ENCODE results near the gene DMBX1. TPM values are rescaled to one million over a fixed set of nuclear protein-coding genes. Genes with fewer than 3 reads are reported as not detected.

The DMBX1 gene
- total and polyA plus RNA-seq, 9 of the 15 experiments (the other 6 are each of a cell fraction or from before 2014, with no cell fraction given), result 0.25 to 4.3 (median 1.0) TPM

DNA sequence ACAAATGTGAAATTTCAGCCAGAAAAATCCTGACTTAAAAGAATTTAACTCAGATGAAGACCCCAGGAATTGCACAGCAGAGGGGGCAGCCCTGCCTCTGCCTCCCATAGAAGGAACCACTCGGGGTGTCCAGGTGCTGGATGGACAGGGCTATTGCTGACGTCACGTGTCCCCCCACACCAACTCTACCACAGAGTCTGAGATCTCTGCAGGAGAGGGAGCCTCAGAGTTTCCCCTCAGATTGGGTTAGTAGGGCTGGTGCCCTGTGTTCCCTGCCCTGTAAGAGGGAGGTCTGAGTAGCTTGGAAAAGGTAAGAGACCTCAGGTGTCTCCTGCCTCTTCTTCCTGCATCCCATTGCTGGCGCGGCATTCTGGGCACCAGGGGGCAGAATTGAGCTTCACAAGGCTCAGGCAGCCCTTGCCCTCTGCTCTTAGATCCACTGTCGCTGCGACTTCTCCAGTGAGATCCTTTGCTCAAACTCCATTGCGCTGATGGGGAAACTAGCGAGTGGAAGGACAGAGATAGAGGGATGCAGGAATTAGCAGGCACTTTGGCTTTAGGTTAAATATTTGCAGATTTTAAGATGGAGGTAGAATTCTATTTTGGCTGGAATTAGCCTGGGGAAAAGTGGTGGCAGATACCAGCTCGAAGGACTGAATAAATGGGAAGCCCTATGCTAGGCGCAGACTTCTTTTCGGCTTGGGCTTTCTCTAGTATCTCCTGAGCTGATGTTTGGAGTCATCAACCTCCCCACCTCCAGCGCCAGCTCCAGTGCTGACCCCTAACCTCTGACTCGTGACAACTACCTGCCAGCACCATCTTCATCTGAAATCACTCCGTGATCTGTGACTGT, 42.8 kb upstream of the DMBX1 start (continued):
- no peak; the same call in none of the 2 replicates for TF ChIP-seq CREM (IDR thresholded peaks at IDR 0.05; ENCODE audit: low read depth)
- 0 out of 2 replicates have a peak, but pooled peaks have one; percentile 30 for TF ChIP-seq MYNN (IDR thresholded peaks at IDR 0.05)
- no peak for TF ChIP-seq MYNN (CRISPR knock-in tag; IDR thresholded peaks at IDR 0.05)
- no peak for TF ChIP-seq ZNF324 (CRISPR knock-in tag; IDR thresholded peaks at IDR 0.05)
- TF ChIP-seq, protein P1, sequence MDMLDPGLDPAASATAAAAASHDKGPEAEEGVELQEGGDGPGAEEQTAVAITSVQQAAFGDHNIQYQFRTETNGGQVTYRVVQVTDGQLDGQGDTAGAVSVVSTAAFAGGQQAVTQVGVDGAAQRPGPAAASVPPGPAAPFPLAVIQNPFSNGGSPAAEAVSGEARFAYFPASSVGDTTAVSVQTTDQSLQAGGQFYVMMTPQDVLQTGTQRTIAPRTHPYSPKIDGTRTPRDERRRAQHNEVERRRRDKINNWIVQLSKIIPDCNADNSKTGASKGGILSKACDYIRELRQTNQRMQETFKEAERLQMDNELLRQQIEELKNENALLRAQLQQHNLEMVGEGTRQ (CRISPR knock-in tag; IDR thresholded peaks at IDR 0.05), result peak; percentile 7; the same call in 1 of the 2 replicates
- no peak for TF ChIP-seq ZNF197 (CRISPR knock-in tag; IDR thresholded peaks at IDR 0.05; ENCODE audit: low read depth)
- no peak for TF ChIP-seq ZNF436 (CRISPR knock-in tag; IDR thresholded peaks at IDR 0.05)
- TF ChIP-seq, protein P2, sequence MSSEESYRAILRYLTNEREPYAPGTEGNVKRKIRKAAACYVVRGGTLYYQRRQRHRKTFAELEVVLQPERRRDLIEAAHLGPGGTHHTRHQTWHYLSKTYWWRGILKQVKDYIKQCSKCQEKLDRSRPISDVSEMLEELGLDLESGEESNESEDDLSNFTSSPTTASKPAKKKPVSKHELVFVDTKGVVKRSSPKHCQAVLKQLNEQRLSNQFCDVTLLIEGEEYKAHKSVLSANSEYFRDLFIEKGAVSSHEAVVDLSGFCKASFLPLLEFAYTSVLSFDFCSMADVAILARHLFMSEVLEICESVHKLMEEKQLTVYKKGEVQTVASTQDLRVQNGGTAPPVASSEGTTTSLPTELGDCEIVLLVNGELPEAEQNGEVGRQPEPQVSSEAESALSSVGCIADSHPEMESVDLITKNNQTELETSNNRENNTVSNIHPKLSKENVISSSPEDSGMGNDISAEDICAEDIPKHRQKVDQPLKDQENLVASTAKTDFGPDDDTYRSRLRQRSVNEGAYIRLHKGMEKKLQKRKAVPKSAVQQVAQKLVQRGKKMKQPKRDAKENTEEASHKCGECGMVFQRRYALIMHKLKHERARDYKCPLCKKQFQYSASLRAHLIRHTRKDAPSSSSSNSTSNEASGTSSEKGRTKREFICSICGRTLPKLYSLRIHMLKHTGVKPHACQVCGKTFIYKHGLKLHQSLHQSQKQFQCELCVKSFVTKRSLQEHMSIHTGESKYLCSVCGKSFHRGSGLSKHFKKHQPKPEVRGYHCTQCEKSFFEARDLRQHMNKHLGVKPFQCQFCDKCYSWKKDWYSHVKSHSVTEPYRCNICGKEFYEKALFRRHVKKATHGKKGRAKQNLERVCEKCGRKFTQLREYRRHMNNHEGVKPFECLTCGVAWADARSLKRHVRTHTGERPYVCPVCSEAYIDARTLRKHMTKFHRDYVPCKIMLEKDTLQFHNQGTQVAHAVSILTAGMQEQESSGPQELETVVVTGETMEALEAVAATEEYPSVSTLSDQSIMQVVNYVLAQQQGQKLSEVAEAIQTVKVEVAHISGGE (CRISPR knock-in tag; IDR thresholded peaks at IDR 0.05), result no peak
- no peak for TF ChIP-seq ZNF507 (tag; conservative IDR thresholded peaks at IDR 0.05)
- TF ChIP-seq STAG1 (CRISPR knock-in tag; IDR thresholded peaks at IDR 0.05; ENCODE audit: borderline replicate concordance), result peak; percentile 93
- no peak for TF ChIP-seq ELF2 (CRISPR knock-in tag; IDR thresholded peaks at IDR 0.05)
- no peak for TF ChIP-seq NR3C1 (CRISPR knock-in tag; IDR thresholded peaks at IDR 0.05)
- TF ChIP-seq BDP1 (IDR thresholded peaks at IDR 0.05; ENCODE audit: insufficient read depth, insufficient read length), result no peak
- no peak for TF ChIP-seq SP1 (CRISPR knock-in tag; IDR thresholded peaks at IDR 0.05)
- TF ChIP-seq THRAP3 (IDR thresholded peaks at IDR 0.05; ENCODE audit: borderline replicate concordance), result no peak
- TF ChIP-seq SRF (CRISPR knock-in tag; IDR thresholded peaks at IDR 0.05), result no peak
- peak; percentile 75 for TF ChIP-seq TEAD2 (tag; IDR thresholded peaks at IDR 0.05)
- TF ChIP-seq ZNF77 (CRISPR knock-in tag; IDR thresholded peaks at IDR 0.05), result no peak
- TF ChIP-seq TCFL5 (CRISPR knock-in tag; conservative IDR thresholded peaks at IDR 0.05), result no peak
- TF ChIP-seq FOXO4 (CRISPR knock-in tag; IDR thresholded peaks at IDR 0.05), result no peak
- no peak for TF ChIP-seq PCBP2 (IDR thresholded peaks at IDR 0.05; ENCODE audit: low read depth, low read length, poor library complexity, severe bottlenecking)
- no peak for TF ChIP-seq HMGN3 (IDR thresholded peaks at IDR 0.05; ENCODE audit: borderline replicate concordance, extremely low read depth, insufficient read length, low read depth, low read length)
